K562 (cell line): ENCODE data around the gene KNDC1. TPM values are rescaled to one million over a fixed set of nuclear protein-coding genes. Genes with fewer than 3 reads are reported as not detected.

Experiments used
- ATAC-seq: fragments of 200-7000 bp; cut with Tn5 transposase; 3 replicates; pipeline ENCODE4 v1.9.1; 2020; ENCODE audit warnings: moderate library complexity
- BruUV-seq: library from RNA; stranded (reverse); fragments of 400-500 nt; replicated peaks from 2 replicates; lab custom pipeline; 2021; lab: Mats Ljungman, UMichigan
- CTCF ChIA-PET: fragments of 300-600 bp; formaldehyde crosslinking; extraction: SDS; loops from one replicate; lab custom pipeline; 2021; ENCODE audit warnings: low intra/inter-chr PET ratio; lab: Yijun Ruan, JAX
- POLR2A ChIA-PET: fragments of 300-600, 350-650 bp; sonication (Branson Sonifier 250); formaldehyde crosslinking; extraction: SDS; loops from one replicate; lab custom pipeline; 2021; ENCODE audit warnings: antibody characterized with exemption, inconsistent platforms; lab: Yijun Ruan, JAX
- DNase-seq, 4 experiments: peaks; one replicate each; pipeline versions ENCODE4 v3.0.0 to v3.0.0-alpha.2; 2011 to 2018; ENCODE audit warnings: low spot score in 3 of 4, mixed read lengths in 3 of 4; ENCODE audit errors: extremely low read depth in 1 of 4
- FAIRE-seq: peaks from 2 replicates; lab custom pipeline; 2011; peaks lifted over from hg19 to GRCh38; lab: Jason Lieb, UNC
- H2AFZ ChIP-seq: 2 replicates; pipeline ENCODE4 v1.6.0; 2011; ENCODE audit warnings: low read depth, low read length, control low read depth, inconsistent platforms
- H3K27ac ChIP-seq: fragments of 200-600 bp; 3 replicates; pipeline ENCODE4 v1.8.0; 2011; ENCODE audit warnings: low read depth, mild to moderate bottlenecking, control low read depth, inconsistent platforms, low read length, moderate library complexity, mixed read lengths; ENCODE audit errors: extremely low read depth
- H3K27me3 ChIP-seq, 2 experiments: fragments of 300-600 bp in 1 of 2; 2 replicates in 1 of 2; 3 replicates in 1 of 2; pipeline versions ENCODE4 v1.6.0 to v1.8.0; 2011; ENCODE audit warnings: inconsistent platforms in 2 of 2, low read length in 2 of 2, mild to moderate bottlenecking in 1 of 2, mixed read lengths in 1 of 2, moderate library complexity in 1 of 2; ENCODE audit not compliant: control insufficient read depth in 2 of 2, insufficient read depth in 2 of 2
- H3K36me3 ChIP-seq: fragments of 300-600 bp; 3 replicates; pipeline ENCODE4 v1.8.0; 2011; ENCODE audit warnings: mild to moderate bottlenecking, low read length, inconsistent platforms; ENCODE audit not compliant: control insufficient read depth, insufficient read depth
- H3K4me1 ChIP-seq, 2 experiments: fragments of 200-600 bp in 1 of 2; replicated peaks in 1 of 2; 2 replicates in 1 of 2; 3 replicates in 1 of 2; pipeline versions ENCODE4 v1.5.1 to v1.8.0; 2011; ENCODE audit warnings: inconsistent platforms in 2 of 2, low read length in 2 of 2, mild to moderate bottlenecking in 1 of 2, mixed read lengths in 1 of 2, moderate library complexity in 1 of 2; ENCODE audit not compliant: control insufficient read depth in 2 of 2, insufficient read depth in 2 of 2
- H3K4me2 ChIP-seq: 2 replicates; pipeline ENCODE4 v1.6.1; 2011; ENCODE audit warnings: low read length, control low read depth, inconsistent platforms, mixed read lengths; ENCODE audit not compliant: insufficient read depth
- H3K4me3 ChIP-seq: fragments of 200-600 bp; sonication (generic), shearing (Covaris generic); 2 replicates; pipeline ENCODE4 v1.5.1; 2016; ENCODE audit warnings: control low read depth, inconsistent platforms
- H3K79me2 ChIP-seq: fragments of 200-600 bp; 3 replicates; pipeline ENCODE4 v1.8.0; 2011; ENCODE audit warnings: low read length, inconsistent platforms; ENCODE audit not compliant: control insufficient read depth, insufficient read depth
- H3K9ac ChIP-seq, 2 experiments: 2 replicates each; pipeline versions ENCODE4 v1.6.0 to v1.6.1; 2011; ENCODE audit warnings: low read depth in 2 of 2, low read length in 2 of 2, control low read depth in 1 of 2, inconsistent platforms in 1 of 2, mild to moderate bottlenecking in 1 of 2, mixed read lengths in 1 of 2; ENCODE audit not compliant: insufficient read depth in 1 of 2
- H3K9me1 ChIP-seq: one replicate; pipeline ENCODE4 v1.6.0; 2011; ENCODE audit warnings: inconsistent platforms, mild to moderate bottlenecking, low read length, moderate library complexity; ENCODE audit not compliant: control insufficient read depth, insufficient read depth
- H3K9me3 ChIP-seq: replicated peaks from 2 replicates; pipeline ENCODE4 v1.5.1; 2011; ENCODE audit warnings: low read depth, low read length, inconsistent platforms; ENCODE audit not compliant: control insufficient read depth, insufficient read depth
- H4K20me1 ChIP-seq: replicated peaks from 2 replicates; pipeline ENCODE4 v1.6.1; 2011; ENCODE audit warnings: low read length, inconsistent platforms, mixed read lengths; ENCODE audit not compliant: control insufficient read depth, insufficient read depth
- ASH1L ChIP-seq: fragments of 450-650 bp; IDR thresholded peaks from 2 replicates; pipeline ENCODE4 v1.6.1; 2018; ENCODE audit warnings: borderline replicate concordance, mild to moderate bottlenecking, low read depth; ENCODE audit not compliant: partially characterized antibody
- CREM ChIP-seq: IDR thresholded peaks from 2 replicates; pipeline ENCODE4 v1.6.1; 2014; ENCODE audit warnings: antibody characterized with exemption, low read depth
- MCM2 ChIP-seq: fragments of 450-650 bp; IDR thresholded peaks from 2 replicates; pipeline ENCODE4 v1.6.1; 2017; ENCODE audit warnings: low read depth, mild to moderate bottlenecking
- MYC ChIP-seq, 2 experiments: fragments of 250-450 bp in 1 of 2; sonication (Bioruptor Pico) in 1 of 2; IDR thresholded peaks; 2 replicates each; pipeline versions ENCODE4 v1.5.1 to v1.6.1; 2012 to 2021; ENCODE audit warnings: low read depth in 2 of 2, borderline replicate concordance in 1 of 2, improper control_type of control experiment in 1 of 2, low read length in 1 of 2, mild to moderate bottlenecking in 1 of 2, moderate library complexity in 1 of 2
- NCOA4 ChIP-seq: fragments of 450-650 bp; IDR thresholded peaks from 2 replicates; pipeline ENCODE4 v1.6.1; 2018; ENCODE audit warnings: mild to moderate bottlenecking; ENCODE audit not compliant: partially characterized antibody
- NCOR1 ChIP-seq: fragments of 450-650 bp; IDR thresholded peaks from 2 replicates; pipeline ENCODE4 v1.6.1; 2016; ENCODE audit warnings: mild to moderate bottlenecking, moderate library complexity
- POLR2B ChIP-seq: fragments of 450-650 bp; IDR thresholded peaks from 2 replicates; pipeline ENCODE4 v1.6.1; 2018; ENCODE audit warnings: low read depth; ENCODE audit not compliant: partially characterized antibody
- RCOR1 ChIP-seq, 2 experiments: IDR thresholded peaks; 2 replicates each; pipeline ENCODE4 v1.6.1; 2012; ENCODE audit warnings: low read depth in 2 of 2, low read length in 2 of 2, borderline replicate concordance in 1 of 2, improper control_type of control experiment in 1 of 2
- STAT6 ChIP-seq: sonication (generic); formaldehyde crosslinking; IDR thresholded peaks from 2 replicates; pipeline ENCODE4 v1.8.1; 2023; ENCODE audit warnings: mild to moderate bottlenecking, missing genetic modification reagents
- ZFPM2 ChIP-seq: fragments of 250-450 bp; sonication (Bioruptor Pico); IDR thresholded peaks from 2 replicates; pipeline ENCODE4 v1.5.1; 2022; ENCODE audit warnings: mild to moderate bottlenecking
- WGBS: fragments of 100-300 bp; shearing (Covaris generic); methylation state at CpG from one replicate; pipeline ENCODE4 v1.1.6; 2016; ENCODE audit warnings: low coverage, mixed read lengths; ENCODE audit not compliant: insufficient coverage; ENCODE audit errors: missing lambda C conversion rate; 5-methylcytosine and 5-hydroxymethylcytosine counted together
- in situ Hi-C: fragments of 300-500 bp; cut with MboI; formaldehyde crosslinking; loops from 4 replicates; pipeline ENCODE4 v1.15.0; 2018; ENCODE audit warnings: inconsistent platforms, mixed read lengths
- intact Hi-C: fragments of 100-400 bp; cut with micrococcal nuclease; formaldehyde crosslinking; loops from 2 replicates; pipeline ENCODE4 v1.14.2; 2022
- polyA plus RNA-seq, 8 experiments: library from polyadenylated mRNA; depleted of rRNA in 4 of 8; stranded (reverse) in 5 of 8; unstranded in 3 of 8; fragments of >200 nt; fragmentation: Nextera tagmentation in 2 of 8; fragmentation: Illumina TruSeq in 1 of 8; extraction: Ambion mirVana in 2 of 8; extraction: Trizol in 1 of 8; gene quantifications; 2 replicates each; pipeline versions ENCODE4 v1.2.1 to v1.2.3, GENCODE V29; 2011 to 2014; ENCODE audit warnings: inconsistent platforms in 1 of 8, missing spikeins in 1 of 8
- total RNA-seq, 7 experiments: library from RNA; depleted of rRNA in 6 of 7; stranded (reverse); fragments of >200 nt in 6 of 7; fragmentation: Illumina TruSeq in 2 of 7; extraction: Trizol in 2 of 7; gene quantifications; 2 replicates each; pipeline versions ENCODE4 v1.2.1 to v1.2.3, GENCODE V29; 2011 to 2021; ENCODE audit warnings: low replicate concordance in 1 of 7

KNDC1 gene
- total and polyA plus RNA-seq, 9 of the 15 experiments (the other 6 are each of a cell fraction or from before 2014, with no cell fraction given) = 0.07 to 0.26 (median 0.11) TPM; not detected in 6

- Histone ChIP-seq H3K4me1 (peaks cover 2 to 80% of the 10 kb centered on the region in 2 experiments; a peak in 3 of 5 replicates), H2AFZ (no peak overlapping the region), H3K27me3 (no peaks in the 10 kb centered on the region), H3K4me3 (no peak overlapping the region), H3K27ac (no peak overlapping the region), H3K79me2 (no peaks in the 10 kb centered on the region), H3K36me3 (no peaks in the 10 kb centered on the region), H3K9ac (no peak overlapping the region), H3K9me1 (no peaks in the 10 kb centered on the region), H3K4me2 (no peak overlapping the region), H3K9me3 (no peaks in the 10 kb centered on the region), H4K20me1 (no peaks in the 10 kb centered on the region)
- CTCF ChIA-PET = no interaction called here
- POLR2A ChIA-PET = interaction anchor here (1.0 kb wide), 1 partner anchor 16 kb away, joined by 3 read pairs; no protein-coding TSS in a partner anchor
- no peak for TF ChIP-seq NCOA4
- no peak for TF ChIP-seq NCOR1
- no peak for TF ChIP-seq MCM2
- TF ChIP-seq STAT6 (CRISPR knock-in tag) = no peak
- no peak for TF ChIP-seq MYC (IDR thresholded peaks at IDR 0.05; ENCODE audit: low read depth, low read length)
- TF ChIP-seq MYC (CRISPR knock-in tag; IDR thresholded peaks at IDR 0.05; ENCODE audit: borderline replicate concordance, low read depth) = no peak
- no peak for TF ChIP-seq ZFPM2
- no peak for TF ChIP-seq RCOR1 (IDR thresholded peaks at IDR 0.05; ENCODE audit: borderline replicate concordance in 1 of 2, low read depth in 2 of 2, low read length in 2 of 2)
- no peak for TF ChIP-seq ASH1L
- no peak for TF ChIP-seq POLR2B
- no peak for TF ChIP-seq CREM
- WGBS = 86% methylated on average over 2 of the region's 10 CpGs
- no peak for FAIRE-seq
- in situ Hi-C loops = no loop called here
- intact Hi-C loops = no loop called here
- BruUV-seq = no TSS peak
- no peak for ATAC-seq
- no peak for DNase-seq
Measured at GRCh38 chr10:133263674-133264073, 103.7 kb downstream of the KNDC1 start.
